Activated CD8-positive, alpha-beta memory T cell treated with anti-CD3 and anti-CD28 coated beads for 48 hours (primary cell): ENCODE measurements around the gene FAM3A.
"Not testable (repeated sequence)": the region's sequence is repeated elsewhere in the genome, so short reads cannot be mapped to it uniquely, and the experiment has no call there.

Experiments used
- DNase-seq, 3 experiments: peaks; one replicate each; pipeline ENCODE4 v3.0.0-alpha.2; 2020; ENCODE audit warnings: low read depth in 2 of 3, low spot score in 2 of 3

FAM3A gene

DNA sequence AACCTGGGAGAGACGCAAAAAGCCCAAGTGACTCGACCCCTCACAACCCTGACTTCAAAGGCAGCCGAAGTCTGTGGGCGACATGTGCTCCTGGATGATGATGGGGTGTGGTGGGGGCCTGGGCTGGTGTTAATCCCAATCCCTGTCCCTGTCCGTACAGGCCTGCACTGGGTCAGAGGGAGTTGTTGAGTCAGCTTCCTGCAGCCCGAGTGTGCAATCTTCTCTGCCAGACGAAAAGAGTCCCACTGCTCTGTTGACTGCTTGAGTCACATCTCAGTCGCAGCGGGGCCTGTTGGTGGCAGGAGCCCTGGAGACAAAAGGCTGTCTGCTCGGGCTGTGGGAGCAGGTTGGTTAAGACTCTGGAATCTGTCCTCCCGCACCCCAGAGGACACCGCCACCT, 10.3 kb downstream of the FAM3A start:
- DNase-seq = no peak

DNA sequence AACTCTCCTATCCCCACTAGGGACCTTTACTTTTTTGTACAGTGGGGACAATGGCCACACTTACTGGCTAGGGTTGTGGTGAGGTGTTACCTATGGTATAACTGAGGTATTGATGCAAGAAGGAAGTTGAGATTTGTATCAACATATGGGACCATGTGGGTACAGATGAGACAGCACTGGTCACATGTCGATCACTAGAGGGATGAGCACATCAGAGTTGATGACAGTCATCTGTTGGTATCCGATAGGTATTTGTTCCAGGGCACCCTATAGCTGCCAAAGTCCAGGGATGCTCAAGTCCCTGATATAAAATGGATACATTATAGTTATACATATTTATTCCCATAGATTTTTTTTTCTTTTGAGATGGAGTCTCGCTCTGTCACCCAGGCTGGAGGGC, 13.0 kb downstream of the FAM3A start:
- no peak for DNase-seq

DNA sequence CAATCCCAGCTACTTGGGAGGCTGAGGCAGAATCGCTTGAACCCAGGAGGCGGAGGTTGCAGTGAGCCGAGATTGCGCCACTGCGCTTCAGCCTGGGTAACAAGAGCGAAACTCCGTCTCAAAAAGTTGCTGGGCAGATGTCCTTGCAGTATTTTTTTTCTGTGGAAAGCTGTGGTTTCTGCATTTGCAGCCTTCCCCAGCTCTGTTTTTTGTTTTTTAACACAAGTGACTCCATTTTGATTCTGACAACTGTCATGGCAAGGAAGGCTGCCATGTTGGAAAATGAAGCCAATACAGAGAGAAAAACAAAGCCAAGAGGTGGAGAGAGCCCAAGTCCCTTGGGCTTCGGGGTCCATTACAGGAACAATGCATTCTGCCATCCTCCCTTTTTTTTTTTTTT, 13.9 kb downstream of the FAM3A start:
- no peak for DNase-seq

- DNase-seq = not testable (repeated sequence)
Observed at GRCh38 chrX:154501423-154501822, 14.6 kb downstream of the FAM3A start.

DNA sequence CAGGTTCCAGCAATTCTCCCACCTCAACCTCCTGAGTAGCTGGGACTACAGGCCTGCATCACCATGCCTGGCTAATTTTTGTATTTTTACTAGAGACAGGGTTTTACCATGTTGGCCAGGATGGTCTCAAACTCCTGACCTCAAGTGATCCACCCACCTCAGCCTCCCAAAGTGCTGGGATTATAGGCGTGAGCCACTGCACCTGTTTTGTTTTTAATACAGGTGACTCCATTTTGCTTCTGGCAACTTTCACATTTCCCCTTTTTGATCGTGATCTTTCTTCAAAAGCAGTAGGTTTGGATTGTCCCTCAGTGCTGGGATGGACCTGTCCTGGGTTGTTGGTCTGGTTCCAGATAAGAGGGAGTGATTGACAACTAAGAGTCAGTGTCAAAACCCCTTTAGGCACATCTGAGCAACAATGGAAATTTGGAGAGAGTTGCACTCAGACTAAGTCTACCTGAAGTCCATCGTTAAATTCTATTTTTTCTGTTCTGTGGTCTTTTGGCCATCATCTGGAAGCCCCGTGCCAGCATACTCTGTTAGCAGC, 19.4 kb downstream of the FAM3A start:
- not testable (repeated sequence) for DNase-seq

DNA sequence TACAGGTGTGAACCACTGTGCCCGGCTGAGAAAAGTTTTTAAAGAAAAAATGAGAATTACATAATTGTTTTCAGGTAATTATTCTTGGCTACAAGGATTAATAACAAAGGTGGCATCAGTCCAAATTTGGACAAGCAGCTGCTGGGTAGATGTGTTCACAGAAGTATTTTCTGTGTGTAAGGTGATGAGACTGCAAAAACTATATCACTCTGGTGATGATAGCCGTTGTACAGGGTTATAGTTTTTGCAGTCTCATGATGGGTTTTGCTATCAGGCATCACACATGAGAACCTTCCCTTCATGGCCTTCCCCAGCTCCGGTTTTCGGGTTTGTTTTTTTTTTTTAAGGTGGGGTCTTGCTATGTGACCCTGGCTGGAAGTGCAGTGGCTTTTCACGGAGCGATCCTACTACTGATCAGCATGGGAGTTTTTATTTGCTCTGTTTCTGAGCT, 20.5 kb downstream of the FAM3A start:
- DNase-seq = no peak

DNA sequence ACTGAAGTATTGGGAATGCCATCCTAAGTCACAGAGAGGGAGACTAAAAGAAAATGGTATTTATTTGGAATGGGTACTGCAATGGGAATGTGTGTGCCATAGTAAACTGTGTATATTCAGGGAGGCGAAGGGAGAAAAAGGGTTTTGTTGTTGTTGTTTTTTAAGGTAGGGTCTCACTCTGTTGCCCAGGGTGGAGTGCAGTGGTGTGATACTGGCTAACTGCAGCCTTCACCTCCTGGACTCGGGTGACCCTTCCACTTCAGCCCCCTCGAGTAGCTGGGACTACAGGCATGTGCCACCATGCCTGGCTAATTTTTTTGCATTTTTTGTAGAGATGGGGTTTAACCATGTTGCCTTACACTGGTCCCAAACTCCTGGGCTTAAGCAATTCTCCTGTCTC, 21.3 kb downstream of the FAM3A start:
- no peak for DNase-seq

DNA sequence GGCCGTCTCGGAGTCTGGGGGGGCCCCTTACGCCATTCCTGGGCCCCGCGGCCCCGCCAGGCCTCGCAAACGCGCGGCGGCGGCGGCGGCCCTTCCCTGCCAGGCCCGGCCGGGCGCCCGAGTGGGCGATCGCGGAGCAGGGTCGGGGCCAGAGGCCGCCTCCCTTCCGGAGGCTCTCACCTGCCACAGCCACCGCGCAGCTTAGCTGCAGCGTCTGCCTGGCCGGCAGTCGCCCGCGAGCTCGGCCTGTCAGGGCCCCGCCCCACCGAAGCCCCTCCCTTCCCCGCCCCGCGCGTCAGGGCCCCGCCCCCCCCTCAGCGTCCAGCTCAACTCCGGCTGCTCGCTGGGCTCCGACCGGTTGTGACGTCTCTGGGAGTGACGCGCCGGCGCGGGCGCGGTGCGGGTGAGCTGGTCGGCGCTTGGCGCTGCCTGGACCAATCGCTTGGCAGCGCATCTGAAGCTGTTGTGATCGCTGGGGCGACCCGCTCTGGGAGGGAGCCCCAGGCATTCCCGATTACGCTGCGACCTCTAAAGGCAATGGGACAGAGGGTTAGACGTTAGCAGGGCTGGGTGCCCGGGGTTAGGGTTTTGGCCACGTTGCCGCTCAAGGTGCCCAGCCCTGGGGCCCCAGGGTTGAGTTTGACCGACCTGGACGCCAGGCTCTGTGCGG, 25.5 kb downstream of the FAM3A start, which contains the start of gene SLC10A3:
SLC10A3 (minus strand) TSS at position 216 of the 670 bp plus-strand sequence. CDS start 1,689 bp downstream, outside the sequence.
- DNase-seq = peak; percentile 42 to 84 (median 65)

GRCh38 chrX:154490021-154490413, 26.0 kb downstream of the FAM3A start:
- DNase-seq = no peak

- no peak for DNase-seq
Observed at GRCh38 chrX:154489182-154489581, 26.9 kb downstream of the FAM3A start.

GRCh38 chrX:154488336-154489075, 27.5 kb downstream of the FAM3A start:
- DNase-seq = no peak

DNA sequence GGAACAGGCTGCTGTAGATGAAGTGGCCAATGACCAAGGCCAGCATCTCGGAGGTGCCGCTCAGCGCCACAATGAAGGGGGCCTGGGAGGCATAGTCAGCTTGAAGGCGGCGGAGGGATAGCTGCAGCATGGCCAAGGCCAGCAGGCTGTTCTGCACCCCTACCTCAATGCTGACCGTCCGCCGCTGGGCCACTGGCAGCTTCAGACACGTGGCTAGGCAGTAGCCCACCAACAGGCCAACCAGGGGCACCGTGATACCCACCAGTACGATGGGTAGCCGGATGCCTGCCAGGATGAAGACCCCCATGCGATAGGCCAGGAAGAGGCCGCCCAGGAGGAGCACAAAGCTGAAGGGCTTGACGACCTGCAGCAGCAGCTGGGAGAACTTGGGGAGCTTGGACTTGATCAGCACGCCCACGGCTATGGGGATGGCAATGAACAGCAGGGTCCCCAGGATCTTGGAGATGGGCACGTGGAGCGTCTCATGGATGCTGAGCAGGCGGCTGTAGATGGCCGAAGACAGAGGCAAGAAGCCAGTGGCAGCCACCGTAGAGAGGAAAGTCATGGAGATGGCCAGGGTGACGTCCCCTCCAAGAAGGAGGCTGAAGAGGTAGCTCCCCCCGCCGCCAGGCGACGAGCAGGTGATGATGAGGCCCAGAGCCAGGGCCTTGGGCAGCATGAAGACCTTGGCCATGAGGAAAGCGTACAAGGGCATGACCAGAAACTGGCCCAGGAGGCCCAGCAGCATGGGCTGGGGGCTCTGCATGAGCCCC, 28.3 kb downstream of the FAM3A start:
- DNase-seq = no peak

- DNase-seq = peak in 2 of 3 experiments; percentile 28 to 45
Observed at GRCh38 chrX:154486396-154487207, 29.4 kb downstream of the FAM3A start, which contains the start of gene UBL4A. Gene UBL4A, minus strand, starts transcription at chrX:154486615. Its CDS starts 31 bp downstream, at chrX:154486584.

- no peak for DNase-seq
Observed at GRCh38 chrX:154486052-154486395, 30.0 kb downstream of the FAM3A start.

DNA sequence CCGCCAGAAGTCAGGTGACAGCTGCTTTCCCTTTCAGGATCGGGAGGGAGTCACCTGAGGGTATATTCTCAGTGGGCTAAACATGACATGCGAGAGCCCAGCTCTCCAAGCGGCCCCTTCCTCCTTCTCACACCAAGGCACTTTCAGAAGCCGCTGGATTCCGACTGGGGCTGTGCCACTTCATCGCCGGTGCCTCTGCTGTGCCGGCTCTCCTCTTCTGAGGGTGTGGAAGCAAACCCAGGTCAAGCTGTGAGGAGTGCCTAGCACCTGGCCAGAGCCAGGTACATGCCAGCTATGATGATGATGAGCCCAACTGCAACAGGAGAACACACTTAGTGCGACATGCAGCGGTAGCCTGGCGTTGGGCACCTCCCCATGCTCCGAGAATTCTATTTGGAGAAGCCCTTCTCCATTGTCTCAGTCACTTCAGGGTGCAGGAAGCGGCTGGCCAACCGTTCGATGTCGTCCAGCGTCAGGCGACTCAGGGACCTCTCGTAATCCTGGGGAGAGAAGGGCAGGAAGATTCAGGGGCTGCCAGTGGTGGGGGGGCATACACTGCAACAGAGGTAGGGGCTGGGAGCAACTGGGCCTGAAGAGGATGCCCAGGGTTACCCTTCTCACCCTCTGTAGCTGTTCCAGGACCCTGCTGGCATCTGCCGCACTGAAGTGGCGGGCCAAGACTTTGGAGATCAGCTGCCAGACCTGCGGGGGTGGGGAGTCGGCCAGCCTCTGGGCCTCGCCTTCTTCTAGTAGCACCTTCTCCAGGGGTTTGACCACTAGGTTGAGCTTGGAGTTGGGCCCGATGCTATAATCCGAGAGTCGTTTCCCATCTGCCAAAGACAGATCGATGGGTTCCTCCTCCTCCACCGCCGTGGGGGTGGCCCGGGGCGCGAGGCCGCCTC, 30.6 kb downstream of the FAM3A start:
- DNase-seq = no peak

DNA sequence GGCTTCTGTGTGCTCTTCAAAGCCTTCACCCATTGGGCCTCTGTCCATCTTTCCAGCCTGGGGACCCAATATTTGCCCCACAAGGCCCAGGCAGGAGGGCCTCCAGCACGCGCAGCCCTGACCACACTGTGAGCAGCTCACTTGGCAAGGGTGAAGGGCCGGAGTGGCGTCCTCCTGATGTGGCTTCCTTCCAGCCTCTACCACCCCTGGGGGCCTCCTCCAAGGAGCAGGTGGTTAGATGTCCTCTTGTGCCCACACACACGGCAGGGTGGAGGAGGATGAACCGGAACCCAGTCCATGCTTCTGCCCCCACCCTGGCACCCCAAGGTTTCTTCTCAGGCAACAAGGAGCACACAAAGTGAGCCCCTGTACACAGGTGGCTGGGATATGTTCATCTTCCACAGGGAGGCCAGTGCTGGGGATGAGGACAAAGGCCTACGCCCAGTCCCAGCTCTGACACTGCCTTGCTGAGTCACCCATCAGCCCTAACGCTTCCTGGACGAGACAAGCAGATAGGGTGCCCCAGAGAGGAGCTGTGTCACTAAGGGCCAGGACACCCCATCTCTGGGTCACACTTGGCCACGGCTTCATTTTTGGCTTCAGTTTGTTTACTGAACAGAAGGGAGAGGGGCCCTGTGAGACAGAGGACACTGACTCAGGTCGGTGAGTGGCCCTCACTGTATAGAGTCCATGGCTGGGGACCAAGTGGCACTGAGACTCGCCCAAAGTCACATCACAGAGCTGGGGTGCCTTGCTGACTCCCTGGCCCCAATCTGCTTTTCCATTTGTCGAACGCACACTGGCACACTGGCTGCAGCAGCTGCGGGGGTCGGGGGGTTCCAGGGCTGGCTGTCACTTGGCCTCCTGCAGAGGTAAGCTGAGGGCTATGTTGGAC, 31.5 kb downstream of the FAM3A start:
- DNase-seq = no peak

- no peak for DNase-seq
Observed at GRCh38 chrX:154483325-154483724, 32.7 kb downstream of the FAM3A start.

DNA sequence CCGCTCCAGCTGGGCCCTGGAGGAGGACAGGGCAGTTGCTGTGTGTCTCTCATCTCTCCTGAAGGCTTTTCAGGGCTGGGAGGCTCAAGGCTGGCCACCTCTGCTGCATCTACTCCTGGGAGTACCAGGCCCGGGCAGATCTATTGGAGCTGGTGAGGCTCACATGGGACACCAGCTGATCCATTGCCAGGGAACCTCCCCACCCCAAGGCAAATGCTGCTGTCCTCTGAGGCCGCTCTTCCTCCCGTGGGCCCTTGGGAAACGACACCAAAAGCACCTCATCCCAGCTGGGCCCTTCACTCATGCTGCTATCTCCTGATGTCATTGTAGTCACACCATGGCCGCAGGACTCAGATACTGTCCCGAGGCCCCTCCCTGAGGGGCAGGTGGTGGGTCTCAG, 33.2 kb downstream of the FAM3A start:
- DNase-seq = no peak
